GM18502 (cell line): ENCODE measurements around the gene SDK1.

ENCODE experiments used
- ATAC-seq: cut with Tn5 transposase; IDR thresholded peaks from one replicate; pipeline ENCODE4 v1.9.1; 2021; ENCODE audit warnings: mild to moderate bottlenecking; ENCODE audit not compliant: unreplicated experiment, poor library complexity

The SDK1 gene

GRCh38 chr7:3443716-3444115, 142.7 kb downstream of the SDK1 start:
- no peak for ATAC-seq

DNA sequence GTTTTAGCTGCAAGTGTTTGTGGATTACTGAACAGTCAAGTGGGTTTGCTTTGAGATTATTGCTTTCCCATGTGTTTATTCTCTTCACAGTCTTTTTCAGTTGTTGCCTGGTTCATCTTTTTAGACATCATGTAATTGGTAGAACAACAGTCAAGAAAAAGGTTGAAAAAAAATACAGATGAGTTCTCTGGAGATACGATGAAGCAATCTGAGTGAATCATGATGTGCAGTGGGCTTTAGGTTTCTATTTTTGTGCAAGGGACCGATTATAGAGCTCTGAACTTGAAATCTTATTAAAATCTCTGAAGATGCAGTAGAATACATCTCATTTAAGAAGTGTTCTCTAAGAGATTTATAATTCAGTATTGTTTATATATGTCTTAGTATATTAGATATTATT, 145.7 kb downstream of the SDK1 start:
- ATAC-seq, result no peak

DNA sequence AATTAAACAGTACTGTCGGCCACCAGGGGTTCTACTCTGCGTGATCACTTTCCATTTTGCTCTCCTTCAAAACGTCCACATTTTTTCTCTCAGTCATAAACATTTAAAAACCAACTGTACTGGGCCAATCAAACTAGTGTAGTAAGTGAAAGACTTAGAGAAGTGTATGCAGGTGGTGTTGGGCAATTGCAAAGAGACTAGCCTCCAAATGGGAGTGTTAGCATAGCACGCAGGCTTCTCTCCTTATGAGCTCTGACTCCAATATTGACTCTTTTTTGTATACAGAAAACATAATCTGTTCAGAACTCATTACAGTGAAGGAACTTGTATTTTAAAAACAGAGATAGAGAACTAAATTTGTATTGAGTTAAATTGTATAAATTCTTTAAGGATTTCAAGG, 150.6 kb downstream of the SDK1 start:
- no peak for ATAC-seq

DNA sequence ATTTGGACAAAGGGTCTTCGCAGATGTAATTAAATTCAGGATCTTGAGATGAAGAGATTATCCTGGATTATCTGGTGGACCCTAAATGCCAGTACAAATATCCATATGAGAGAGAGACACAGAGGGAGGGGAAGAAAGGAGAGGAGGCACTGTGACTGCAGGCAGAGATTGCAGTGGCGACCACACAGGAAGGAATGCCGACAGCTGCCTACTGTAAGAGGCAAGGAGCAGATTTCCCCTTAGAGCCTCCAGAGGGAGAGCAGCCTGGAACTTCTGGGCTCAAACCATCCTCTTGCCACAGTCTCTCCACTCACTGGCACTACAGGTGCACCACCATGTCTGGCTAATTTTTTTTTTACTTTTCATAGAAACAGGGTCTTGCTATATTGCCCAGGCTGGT, 152.3 kb downstream of the SDK1 start:
- no peak for ATAC-seq

- no peak for ATAC-seq
Measured at GRCh38 chr7:3455806-3456595, 154.9 kb downstream of the SDK1 start.

GRCh38 chr7:3459111-3459510, 158.1 kb downstream of the SDK1 start:
- no peak for ATAC-seq

DNA sequence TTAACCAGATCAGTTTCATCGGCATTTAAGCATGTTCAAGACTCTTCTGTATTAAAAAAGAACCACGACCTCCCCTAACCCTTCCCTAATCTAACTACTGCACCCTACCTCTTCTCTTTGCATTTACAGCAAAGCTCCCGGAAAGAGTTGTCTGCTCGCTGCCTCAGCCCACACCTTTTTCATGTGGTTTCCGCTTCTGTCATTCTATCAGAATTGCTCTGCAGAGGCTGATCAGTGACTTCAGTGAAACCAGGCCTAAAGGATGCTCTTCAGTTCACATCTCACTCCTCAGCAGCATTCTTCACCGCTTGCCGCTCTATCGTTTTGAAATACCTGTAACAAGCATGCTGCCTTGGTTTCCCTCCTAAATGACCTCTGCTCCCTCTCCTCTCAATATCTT, 160.9 kb downstream of the SDK1 start:
- no peak for ATAC-seq

- ATAC-seq, result no peak
Measured at GRCh38 chr7:3463696-3464095, 162.6 kb downstream of the SDK1 start.

- no peak for ATAC-seq
Measured at GRCh38 chr7:3464900-3465622, 164.0 kb downstream of the SDK1 start.

DNA sequence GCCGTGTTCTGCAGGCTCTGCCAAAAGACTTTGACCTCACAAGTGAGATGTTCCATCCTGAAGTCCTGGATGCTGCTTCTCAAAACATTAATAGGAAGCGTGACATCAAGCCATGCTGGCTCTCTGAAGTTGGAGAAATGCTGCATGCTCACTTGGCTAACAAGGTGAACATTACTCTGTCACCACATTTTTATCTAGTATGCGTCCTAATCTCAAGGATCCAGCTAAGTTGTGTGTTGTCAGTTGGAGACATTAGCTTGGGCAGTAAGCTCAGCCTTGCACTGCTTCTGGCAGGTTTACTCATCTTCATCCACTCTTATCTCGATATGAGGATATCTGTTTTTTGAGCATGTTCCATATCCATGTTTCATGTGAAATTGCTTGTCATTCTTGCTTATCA, 165.2 kb downstream of the SDK1 start:
- no peak for ATAC-seq

DNA sequence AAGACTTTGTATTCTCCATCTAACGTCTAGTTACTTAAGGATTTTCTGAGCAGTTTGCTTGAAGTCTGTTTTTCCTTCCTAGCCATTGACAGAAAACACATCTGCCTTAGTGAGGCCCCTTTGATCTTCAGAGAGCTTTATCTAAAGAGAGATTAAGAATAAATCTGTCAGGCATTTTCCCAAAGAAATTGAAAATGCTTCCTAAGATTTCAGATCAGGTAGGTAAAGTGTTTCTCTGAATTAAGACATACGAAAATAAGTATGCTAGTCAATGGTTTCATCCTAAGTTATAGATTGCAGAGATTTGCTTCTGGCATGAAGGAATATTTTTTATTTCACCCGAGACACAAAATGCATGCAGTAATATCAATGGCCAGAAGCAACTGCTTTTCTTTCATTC, 168.6 kb downstream of the SDK1 start:
- no peak for ATAC-seq

GRCh38 chr7:3480197-3480596, 179.1 kb downstream of the SDK1 start:
- ATAC-seq, result no peak

DNA sequence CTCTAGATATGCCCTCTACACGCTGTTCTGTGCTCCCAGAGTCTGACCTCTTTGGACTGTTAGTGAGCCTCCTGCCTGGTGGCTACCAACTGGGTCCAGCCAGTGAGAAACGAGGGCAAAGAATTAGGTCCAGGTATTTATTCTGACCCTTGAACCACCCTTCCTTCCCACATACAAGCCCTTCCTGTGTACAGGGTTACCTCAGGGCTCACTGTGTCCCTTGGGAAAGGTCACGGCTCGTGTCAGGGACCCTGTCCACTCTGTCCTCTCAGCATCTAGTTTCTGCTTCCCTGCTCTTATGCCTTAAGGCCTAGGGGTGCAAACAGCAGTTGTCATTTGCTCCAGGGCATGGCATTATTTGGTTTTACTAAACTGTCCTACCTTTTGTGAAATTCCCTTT, 180.4 kb downstream of the SDK1 start:
- no peak for ATAC-seq

DNA sequence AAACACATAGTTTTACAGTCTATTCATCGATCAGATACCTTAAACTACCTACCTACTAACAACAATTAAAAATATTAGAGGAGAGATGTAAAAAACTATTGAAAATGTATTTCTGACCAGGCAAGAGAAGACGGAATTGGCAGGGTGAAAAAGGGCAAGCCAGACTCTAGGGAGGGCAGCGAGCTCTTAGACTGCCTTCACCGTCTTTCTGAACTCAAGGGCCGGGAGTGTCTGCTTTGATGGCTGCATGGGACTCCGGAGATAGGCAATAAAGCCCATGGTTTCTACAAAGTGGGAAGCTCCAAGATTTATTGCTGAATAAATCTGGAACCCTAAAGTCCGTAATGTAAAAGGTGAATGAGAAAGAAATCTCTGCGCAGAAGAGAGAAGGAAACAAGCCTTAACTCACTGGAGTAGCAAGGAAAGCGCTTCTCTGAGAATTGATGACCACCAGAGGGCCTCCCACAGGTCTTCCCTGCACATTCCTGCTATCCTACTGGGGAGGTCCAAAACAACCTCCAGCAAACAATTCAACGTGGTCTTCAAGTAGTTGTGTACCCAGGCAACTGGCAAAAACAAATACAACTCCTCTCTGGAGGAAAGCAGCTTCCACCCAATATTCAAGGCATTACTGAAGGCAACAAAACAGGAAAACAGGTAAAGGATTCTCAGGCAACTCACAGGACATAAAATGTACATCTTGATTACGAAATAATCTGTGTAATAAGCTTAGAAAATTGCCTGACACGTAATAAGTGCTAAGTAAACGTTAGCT, 181.3 kb downstream of the SDK1 start:
- ATAC-seq, result no peak

DNA sequence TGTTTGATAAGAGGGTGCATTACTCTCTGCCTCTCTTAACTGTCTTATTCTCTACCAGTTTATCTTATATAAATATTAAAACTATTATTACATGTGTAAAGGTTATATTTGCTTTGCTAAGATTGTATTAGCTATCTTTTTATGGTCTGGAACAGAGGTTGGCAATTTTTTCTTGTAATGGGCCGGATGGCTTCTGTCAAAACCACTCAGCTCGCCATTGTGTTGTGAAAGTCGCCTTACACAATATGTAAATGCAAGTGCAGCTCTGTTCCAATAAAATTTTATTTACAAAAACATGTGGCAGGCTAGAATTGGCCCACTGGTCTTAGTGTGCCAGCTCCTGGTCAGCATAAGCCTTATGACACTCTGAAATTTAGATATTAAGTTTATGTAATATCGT, 185.8 kb downstream of the SDK1 start:
- no peak for ATAC-seq

- ATAC-seq, result no peak
Measured at GRCh38 chr7:3488829-3489228, 187.8 kb downstream of the SDK1 start.

DNA sequence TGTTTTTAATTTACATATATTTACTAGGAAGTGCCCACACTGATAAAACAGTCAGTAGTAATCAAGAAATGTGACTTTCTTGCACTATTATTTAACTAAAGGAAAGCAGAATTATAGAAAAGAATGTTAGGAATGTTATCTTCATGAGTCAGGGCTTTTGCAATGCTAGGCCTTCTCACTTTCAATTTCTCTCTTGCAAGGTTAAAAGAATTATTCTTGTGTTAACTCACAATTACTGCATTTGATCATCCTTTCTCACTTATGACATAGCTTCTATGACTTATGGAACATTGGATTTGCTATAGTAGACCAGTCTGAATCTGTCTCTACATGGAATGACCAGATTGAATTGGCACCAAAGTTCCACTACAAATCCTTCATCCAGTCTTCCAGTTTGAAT, 192.4 kb downstream of the SDK1 start:
- no peak for ATAC-seq

GRCh38 chr7:3494947-3495346, 193.9 kb downstream of the SDK1 start:
- no peak for ATAC-seq

GRCh38 chr7:3495530-3495929, 194.5 kb downstream of the SDK1 start:
- ATAC-seq, result no peak

DNA sequence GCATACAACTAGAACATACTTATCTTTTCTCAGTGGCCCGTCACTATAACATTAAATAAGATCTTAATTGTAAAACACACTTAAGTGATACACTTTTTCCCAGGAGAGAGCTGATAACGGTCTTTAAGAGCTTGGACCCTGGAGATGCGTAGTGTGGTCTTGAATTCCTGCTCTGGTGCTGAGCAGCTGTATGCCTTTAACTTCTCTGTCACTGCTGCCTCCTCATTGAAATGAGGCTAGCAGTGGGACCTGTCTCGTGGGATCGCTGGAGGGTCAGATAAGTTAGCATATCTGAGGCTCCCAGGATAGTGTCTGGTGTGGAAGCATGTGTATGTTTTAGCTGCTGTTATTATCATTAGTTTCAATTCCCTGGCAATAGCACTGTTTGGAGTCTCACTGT, 194.9 kb downstream of the SDK1 start:
- no peak for ATAC-seq

DNA sequence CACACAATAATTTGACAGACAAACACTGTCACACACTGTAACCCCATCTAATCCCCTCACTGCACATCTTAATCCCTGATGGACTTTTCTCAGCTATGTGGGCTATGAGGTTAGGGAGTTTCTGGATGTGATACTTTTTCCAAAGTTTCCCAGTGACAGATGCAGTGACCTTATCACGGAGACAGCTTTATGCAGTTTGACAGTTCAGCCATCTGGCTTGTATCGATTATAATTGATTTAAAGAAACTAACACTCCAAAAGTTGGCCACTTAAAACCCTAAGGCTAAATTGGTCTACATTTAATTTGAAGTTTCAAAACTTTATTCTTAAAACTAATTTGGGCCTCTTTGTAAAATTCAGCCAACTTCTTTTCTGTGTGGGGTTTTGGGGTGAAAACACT, 196.7 kb downstream of the SDK1 start:
- ATAC-seq, result no peak
